Right lobe of liver (tissue), 4 donors: ENCODE data around the gene SPRED2.

Experiments used
- CTCF ChIP-seq, 4 donors: fragments of 200-600 bp in 3 of 4; fragments of 450-650 bp in 1 of 4; IDR thresholded peaks; one replicate each; pipeline versions ENCODE4 v1.5.1 to v1.8.0; 2016 to 2022; ENCODE audit warnings: antibody characterized with exemption in 4 of 4, mild to moderate bottlenecking in 2 of 4
- POLR2A ChIP-seq: fragments of 450-650 bp; IDR thresholded peaks from one replicate; pipeline ENCODE4 v1.6.1; 2017; ENCODE audit warnings: antibody characterized with exemption, mild to moderate bottlenecking
- donor health status: DM: no; HTN: no; CAD: no.
- donor health status: DM: no; HTN: no; CAD: no.
- donor health status: DM: no; HTN: yes; CAD: no.

GRCh38 chr2:65277791-65278483, 154.5 kb downstream of the SPRED2 start:
- TF ChIP-seq CTCF (IDR thresholded peaks at IDR 0.05): no peak
- TF ChIP-seq POLR2A: no peak
